Mucosa of gallbladder (tissue), 1 donor: ENCODE results near the gene ZFP62. TPM values are rescaled to one million over a fixed set of nuclear protein-coding genes. Genes with fewer than 3 reads are reported as not detected.
A peak's percentile ranks its signal among the peaks of the same experiment; 100 is the strongest.
"Not testable (repeated sequence)": the region's sequence is repeated elsewhere in the genome, so short reads cannot be mapped to it uniquely, and the experiment has no call there.

Experiments
- DNase-seq: peaks from one replicate; pipeline ENCODE4 v3.0.0-alpha.2; 2020; ENCODE audit warnings: low spot score
- total RNA-seq: library from RNA; stranded (reverse); gene quantifications from one replicate; pipeline ENCODE4 v1.2.1, GENCODE V29; 2021
- donor health status: DM: no; HTN: no; CAD: no.

Gene ZFP62
- total RNA-seq: 34.7 TPM

DNA sequence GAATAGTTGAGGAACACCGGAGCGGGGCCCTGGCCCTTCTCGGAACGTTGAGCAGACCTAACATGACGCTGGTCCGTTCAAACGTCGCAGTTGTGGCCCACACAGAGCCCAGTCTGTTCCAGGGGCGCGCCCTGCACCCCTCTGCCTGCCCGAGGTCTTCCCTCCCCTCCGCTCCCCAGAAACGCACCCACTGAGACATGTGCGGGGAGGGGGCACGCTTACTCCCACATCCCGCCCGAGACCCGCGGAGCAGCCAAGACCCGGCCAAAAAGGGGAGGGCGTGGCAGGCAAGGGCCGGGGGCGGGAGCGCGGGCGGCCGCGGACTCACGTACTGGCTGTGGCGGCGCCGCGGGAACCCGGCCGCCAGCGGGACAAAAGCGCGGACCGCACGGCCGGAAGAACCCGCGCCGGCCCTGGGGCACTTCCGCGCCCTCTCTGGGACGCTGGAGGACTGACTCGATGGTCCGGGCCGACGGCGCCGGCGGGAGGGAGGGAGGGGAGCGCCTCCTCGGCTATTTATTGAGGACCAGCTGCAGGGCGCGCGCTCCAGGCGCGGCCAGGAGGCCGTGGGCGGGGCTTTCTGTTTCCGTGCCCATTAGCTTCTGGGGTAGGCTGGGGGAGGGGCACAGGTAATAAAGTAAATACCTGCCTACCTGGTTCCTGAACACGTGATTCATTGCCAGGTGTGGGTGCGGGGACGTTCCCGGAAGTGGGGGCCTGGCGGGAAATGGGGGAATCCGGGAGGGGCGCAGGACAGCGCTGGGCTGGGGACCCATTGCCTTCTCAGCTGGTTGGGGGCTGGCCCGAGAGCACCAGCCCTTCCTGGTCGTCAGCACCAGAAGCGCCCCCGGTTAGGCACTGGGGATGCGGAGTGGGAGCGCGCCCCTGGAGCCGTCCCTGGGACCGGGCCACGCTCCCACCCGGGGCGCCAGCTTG is at the start of gene ZFP62:
TSS of gene ZFP62 (minus strand) at position 390 of the 936 bp plus-strand sequence. CDS start at position 333, 57 bp downstream.
- DNase-seq: peak; percentile 92

DNA sequence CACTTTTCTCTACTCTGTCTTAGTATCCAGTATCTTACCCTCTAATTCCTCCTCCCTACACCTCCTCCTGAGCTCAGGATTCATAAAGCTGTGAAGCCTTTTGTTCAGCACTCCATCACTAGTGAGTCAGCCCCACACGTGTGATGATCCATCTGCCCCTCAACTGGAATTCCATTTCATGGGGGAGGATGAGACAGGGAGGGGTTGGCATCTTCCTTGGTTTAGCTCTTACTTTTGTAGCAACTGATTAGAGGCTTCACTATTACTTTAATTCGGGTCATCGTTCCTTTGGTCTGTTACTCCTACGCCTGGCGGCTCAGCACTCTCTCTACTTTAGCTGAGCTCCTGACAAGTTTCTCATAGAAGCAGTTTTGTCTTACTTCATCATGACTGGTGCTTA is 49.7 kb upstream of the ZFP62 start:
- DNase-seq: no peak

DNA sequence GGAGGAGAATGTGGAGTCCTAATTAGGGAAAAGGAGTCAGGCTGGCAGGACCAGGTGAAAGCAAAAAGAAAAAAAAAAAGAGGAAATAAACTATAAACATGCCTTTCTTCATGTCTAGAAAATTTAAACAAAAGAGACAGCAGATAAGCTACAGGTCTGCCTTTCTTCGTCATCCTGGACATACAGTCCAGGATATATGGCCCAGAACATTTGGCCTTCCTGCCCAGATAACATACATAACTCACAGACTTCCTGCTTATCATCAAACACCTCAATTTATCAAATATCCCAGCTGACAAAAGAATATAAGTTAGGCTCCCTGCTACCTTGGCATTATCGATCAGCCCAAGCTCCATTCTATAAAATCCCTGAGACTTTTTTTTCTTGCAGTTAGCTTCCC is 49.1 kb upstream of the ZFP62 start:
- DNase-seq: no peak

- no peak for DNase-seq
These were observed 48.7 kb upstream of the ZFP62 start for GRCh38 chr5:180909782-180910181.

GRCh38 chr5:180908998-180909731 is 48.1 kb upstream of the ZFP62 start:
- DNase-seq: no peak

DNA sequence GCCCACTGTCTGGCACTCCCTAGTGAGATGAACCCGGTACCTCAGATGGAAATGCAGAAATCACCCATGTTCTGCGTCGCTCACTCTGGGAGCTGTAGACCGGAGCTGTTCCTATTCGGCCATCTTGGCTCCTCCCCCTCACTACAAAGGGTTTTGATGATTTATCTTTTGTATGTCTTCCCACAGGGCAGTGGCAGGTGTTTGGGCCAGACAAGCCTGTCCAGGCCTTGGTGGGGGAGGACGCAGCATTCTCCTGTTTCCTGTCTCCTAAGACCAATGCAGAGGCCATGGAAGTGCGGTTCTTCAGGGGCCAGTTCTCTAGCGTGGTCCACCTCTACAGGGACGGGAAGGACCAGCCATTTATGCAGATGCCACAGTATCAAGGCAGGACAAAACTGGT is 47.3 kb upstream of the ZFP62 start:
- DNase-seq: no peak

- no peak for DNase-seq
These were observed 40.4 kb upstream of the ZFP62 start for GRCh38 chr5:180901319-180902009.

DNA sequence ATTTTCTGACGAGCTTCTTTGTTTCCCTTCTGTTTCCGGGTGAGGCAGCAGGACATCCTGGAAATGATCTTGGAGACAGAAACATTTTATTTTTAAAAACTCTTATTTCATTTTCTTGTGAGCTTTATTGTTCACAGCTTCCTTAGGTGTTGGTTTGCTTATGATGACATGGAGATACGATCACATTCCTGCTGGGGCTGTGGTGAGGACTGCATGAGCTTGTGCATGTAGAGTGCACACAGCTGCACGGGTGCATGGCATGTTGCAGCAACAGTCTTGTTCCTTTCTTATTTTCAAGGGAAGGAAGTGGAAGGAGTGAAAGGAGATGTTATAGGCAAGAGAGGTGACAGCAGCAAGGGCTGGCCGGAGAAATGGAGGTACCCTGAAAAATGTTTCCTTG is 39.1 kb upstream of the ZFP62 start:
- DNase-seq: no peak

DNA sequence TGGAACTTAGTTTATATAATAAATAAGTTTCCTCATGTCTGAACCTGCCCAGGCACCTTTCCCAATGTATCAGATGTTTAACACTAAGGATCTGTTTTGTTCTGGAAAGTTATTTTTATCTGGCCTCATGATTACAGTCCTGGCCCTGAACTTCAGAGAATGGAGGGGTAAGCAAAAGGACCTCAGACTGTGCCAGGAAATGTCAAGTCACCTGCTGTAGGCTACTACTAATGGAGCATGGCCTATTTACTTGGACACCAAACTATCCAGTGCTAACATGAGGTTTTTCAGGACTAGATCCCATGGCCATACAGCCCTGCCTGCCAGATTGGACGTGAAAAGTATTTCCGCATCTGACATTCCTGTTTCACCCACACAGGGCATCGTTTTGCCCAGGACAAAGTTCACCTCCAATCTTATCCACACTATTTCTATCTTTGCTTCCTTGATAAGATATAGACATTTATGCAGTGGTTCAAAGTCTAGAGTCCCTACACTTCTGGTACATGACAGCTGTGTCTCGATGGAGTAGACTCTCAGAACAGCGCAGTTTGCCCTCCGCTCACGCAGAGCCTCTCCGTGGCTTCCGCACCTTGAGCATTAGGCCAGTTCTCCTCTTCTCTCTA is 37.7 kb upstream of the ZFP62 start, which contains the start of gene BTNL8:
TSS of gene BTNL8 (plus strand) at position 539 of the 626 bp plus-strand sequence. CDS start 152 bp downstream, outside the sequence.
- peak; percentile 68 for DNase-seq

DNA sequence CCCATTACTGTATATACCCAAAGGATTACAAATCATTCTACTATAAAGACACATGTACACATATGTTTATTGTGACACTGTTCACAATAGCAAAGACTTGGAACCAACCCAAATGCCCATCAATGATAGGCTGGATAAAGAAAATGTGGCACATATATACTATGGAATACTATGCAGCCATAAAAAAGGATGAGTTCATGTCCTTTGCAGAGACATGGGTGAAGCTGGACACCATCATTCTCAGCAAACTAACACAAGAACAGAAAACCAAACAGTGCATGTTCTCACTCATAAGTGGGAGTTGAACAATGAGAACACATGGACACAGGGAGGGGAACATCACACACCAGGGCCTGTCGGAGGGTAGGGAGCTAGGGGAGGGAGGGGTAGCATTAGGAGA is 34.3 kb upstream of the ZFP62 start:
- not testable (repeated sequence) for DNase-seq

DNA sequence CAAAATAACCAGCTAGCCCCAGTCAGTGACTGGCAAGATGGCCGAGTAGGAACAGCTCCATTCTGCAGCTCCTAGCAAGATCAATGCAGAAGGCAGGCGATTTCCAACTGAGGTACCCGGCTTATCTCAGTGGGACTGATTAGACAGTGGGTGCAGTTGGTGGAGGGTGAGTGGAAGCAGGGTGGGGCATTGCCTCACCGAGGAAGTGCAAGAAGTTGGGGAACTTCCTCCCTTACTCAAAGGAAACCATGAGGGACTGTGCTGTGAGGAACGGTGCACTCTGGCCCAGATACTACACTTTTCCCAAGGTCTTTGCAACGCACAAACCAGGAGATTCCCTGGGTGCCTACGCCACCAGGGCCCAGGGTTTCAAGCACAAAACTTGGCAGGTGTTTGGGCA is 28.3 kb upstream of the ZFP62 start:
- DNase-seq: no peak

- DNase-seq: peak; percentile 86
These were observed 24.9 kb upstream of the ZFP62 start for GRCh38 chr5:180885845-180886529.

DNA sequence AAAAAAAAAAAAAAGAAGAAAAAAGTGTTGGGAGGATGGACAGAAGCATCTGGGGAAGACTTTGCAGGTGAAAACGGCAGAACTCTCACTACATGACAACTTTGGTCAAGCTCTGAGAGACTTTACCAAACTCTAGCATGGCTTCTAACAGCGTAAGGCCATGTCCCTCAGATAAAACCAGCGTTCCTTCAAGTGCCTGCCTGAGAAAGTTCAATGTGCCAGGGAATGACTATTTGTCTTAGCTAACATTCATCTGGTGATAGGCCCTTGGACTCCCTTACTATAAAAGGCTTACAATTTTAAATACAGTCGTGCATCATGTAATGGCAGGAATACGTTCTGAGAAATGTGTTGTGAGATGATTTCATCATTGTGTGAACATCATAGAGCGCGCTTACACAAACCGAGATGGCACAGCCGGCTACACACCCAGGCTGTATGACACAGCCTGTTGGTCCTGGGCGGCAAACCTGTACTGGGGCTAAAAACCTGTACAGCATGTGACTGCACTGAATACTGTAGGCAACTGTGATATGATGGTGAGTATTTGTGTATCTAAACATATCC is 14.9 kb upstream of the ZFP62 start:
- DNase-seq: no peak

DNA sequence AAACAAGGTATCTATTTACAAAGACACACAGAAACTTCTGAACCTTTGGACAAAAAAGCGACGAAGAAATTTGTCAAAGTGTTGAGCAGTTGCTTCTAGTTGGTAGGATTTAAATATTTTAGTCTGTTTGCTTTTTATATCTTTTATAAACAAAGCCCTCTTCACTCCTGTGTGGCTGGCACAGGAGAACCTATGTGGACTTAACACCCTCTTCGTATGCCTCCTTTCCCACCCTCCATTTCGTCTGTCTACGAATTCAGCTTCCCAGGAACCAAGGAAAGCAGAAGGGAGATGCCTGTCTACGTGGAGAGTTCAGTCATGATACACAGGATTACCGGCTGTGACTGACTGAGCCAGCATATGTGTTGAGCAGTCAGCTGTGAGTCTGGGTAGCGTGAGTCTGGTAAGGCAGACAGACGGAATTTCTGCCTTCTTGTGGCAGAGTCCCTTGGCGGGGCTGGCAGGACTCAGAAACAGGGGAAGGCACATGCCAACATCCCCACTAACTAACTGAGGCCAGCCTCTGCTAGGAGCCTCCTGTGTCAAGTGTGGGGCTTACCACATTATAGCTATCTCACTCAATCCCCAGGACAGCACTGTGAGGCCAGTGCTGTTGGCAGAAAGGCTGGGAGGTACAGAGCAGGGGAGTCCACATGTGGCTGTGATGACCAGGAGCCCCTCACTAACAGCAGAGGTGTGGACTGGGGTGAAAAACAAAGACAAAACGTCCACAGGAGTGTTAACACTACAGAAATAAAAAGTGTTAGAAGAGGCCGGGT is 13.9 kb upstream of the ZFP62 start:
- DNase-seq: no peak

- DNase-seq: no peak
These were observed 12.8 kb upstream of the ZFP62 start for GRCh38 chr5:180873615-180874520.

DNA sequence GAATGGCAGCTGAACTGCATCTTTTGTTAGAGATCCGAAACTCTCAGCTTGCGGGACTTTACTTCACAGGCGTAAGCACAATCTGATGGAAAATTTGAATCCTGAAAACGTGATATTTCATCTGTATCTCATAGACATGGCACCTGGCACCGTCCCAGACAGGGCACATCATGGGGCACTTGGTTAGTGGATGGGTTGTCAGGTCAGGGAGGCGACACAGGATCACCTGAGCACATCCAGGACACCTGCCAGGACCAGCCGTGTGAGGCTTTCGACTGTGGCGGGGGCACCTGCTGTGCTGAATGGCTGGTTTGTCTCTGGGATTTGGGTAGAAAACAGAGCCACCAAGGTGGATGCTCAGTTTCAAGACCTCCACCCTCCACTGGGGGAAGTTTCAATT is 11.3 kb upstream of the ZFP62 start:
- no peak for DNase-seq

- DNase-seq: no peak
These were observed 9.4 kb upstream of the ZFP62 start for GRCh38 chr5:180870276-180871068.

DNA sequence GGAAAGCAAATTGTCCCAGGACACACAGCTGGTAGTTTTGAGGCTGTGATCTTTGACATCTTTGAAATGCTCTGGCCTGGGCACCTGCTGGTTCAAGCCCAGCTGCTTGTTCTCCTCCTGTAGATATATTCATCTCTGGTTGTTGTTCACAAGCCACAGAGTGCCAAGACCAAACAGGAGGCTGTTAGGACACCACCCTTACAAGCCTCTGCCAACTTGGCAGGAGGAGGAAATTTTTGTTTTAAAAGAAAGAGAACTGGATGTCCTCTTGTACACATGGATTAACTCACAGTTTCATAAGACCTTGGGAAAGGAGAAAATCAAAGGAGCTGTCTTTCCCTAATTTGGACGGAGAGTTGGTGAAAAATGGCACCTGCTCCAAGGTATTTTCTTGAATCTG is 8.5 kb upstream of the ZFP62 start:
- no peak for DNase-seq
